SK-N-SH treated with all-trans-retinoic acid at 6 μM for 48 hours (cell line): ENCODE results near the gene ZNF70.

Source experiments
- ATAC-seq: fragments of 200-7000 bp; cut with Tn5 transposase; 3 replicates; pipeline ENCODE4 v1.9.1; 2020; ENCODE audit warnings: mild to moderate bottlenecking, moderate library complexity
- ARNTL ChIP-seq: fragments of 450-650 bp; formaldehyde crosslinking; IDR thresholded peaks from 2 replicates; pipeline ENCODE4 v1.5.0; 2020; ENCODE audit warnings: low read depth, mild to moderate bottlenecking, moderate library complexity, borderline replicate concordance
- BACH2 ChIP-seq: fragments of 250-450 bp; sonication (Bioruptor Pico); IDR thresholded peaks from 2 replicates; pipeline ENCODE4 v1.9.0; 2021; ENCODE audit warnings: mild to moderate bottlenecking, borderline replicate concordance
- CSDC2 ChIP-seq: fragments of 250-450 bp; sonication (Bioruptor Pico); IDR thresholded peaks from 2 replicates; pipeline ENCODE4 v1.5.0; 2020; ENCODE audit warnings: mild to moderate bottlenecking, moderate library complexity
- CSRNP3 ChIP-seq: fragments of 250-450 bp; sonication (Bioruptor Pico); IDR thresholded peaks from 2 replicates; pipeline ENCODE4 v1.5.1; 2021; ENCODE audit warnings: mild to moderate bottlenecking, moderate library complexity
- ESRRG ChIP-seq: fragments of 250-450 bp; sonication (Bioruptor Pico); IDR thresholded peaks from 2 replicates; pipeline ENCODE4 v1.6.1; 2021; ENCODE audit warnings: mild to moderate bottlenecking
- GLIS3 ChIP-seq: fragments of 250-450 bp; sonication (Bioruptor Pico); IDR thresholded peaks from 2 replicates; pipeline ENCODE4 v1.5.0; 2020; ENCODE audit warnings: mild to moderate bottlenecking, moderate library complexity
- ISL1 ChIP-seq: fragments of 250-450 bp; sonication (Bioruptor Pico); IDR thresholded peaks from 2 replicates; pipeline ENCODE4 v2.1.2; 2022; ENCODE audit warnings: mild to moderate bottlenecking, moderate library complexity
- PPARA ChIP-seq: fragments of 250-450 bp; sonication (Bioruptor Pico); IDR thresholded peaks from 2 replicates; pipeline ENCODE4 v1.5.0; 2020; ENCODE audit warnings: mild to moderate bottlenecking, borderline replicate concordance
- RARB ChIP-seq: fragments of 250-450 bp; sonication (Bioruptor Pico); IDR thresholded peaks from 2 replicates; pipeline ENCODE4 v1.8.0; 2021; ENCODE audit warnings: mild to moderate bottlenecking, moderate library complexity
- SNAI2 ChIP-seq: fragments of 250-450 bp; sonication (Bioruptor Pico); IDR thresholded peaks from 2 replicates; pipeline ENCODE4 v1.5.0; 2020; ENCODE audit warnings: mild to moderate bottlenecking, moderate library complexity
- TCF4 ChIP-seq: fragments of 250-450 bp; sonication (Bioruptor Pico); IDR thresholded peaks from 2 replicates; pipeline ENCODE4 v1.8.0; 2021; ENCODE audit warnings: mild to moderate bottlenecking, moderate library complexity, borderline replicate concordance
- TOX ChIP-seq: fragments of 250-450 bp; sonication (Bioruptor Pico); IDR thresholded peaks from 2 replicates; pipeline ENCODE4 v1.8.0; 2021; ENCODE audit warnings: mild to moderate bottlenecking, moderate library complexity, borderline replicate concordance
- TSHZ2 ChIP-seq: fragments of 250-450 bp; sonication (Bioruptor Pico); IDR thresholded peaks from 2 replicates; pipeline ENCODE4 v1.5.0; 2020; ENCODE audit warnings: mild to moderate bottlenecking, moderate library complexity
- ZC3H10 ChIP-seq: fragments of 250-450 bp; sonication (Bioruptor Pico); IDR thresholded peaks from 2 replicates; pipeline ENCODE4 v1.5.1; 2021; ENCODE audit warnings: mild to moderate bottlenecking, moderate library complexity
- ZFP3 ChIP-seq: fragments of 250-450 bp; sonication (Bioruptor Pico); IDR thresholded peaks from 2 replicates; pipeline ENCODE4 v1.5.0; 2020; ENCODE audit warnings: mild to moderate bottlenecking, moderate library complexity
- ZFP30 ChIP-seq: fragments of 450-650 bp; formaldehyde crosslinking; IDR thresholded peaks from 2 replicates; pipeline ENCODE4 v1.5.0; 2022; ENCODE audit warnings: mild to moderate bottlenecking, moderate library complexity
- ZNF565 ChIP-seq: fragments of 450-650 bp; formaldehyde crosslinking; conservative IDR thresholded peaks from 2 replicates; pipeline ENCODE4 v1.5.0; 2020; ENCODE audit warnings: low read depth, mild to moderate bottlenecking, moderate library complexity
- ZNF70 ChIP-seq: fragments of 450-650 bp; formaldehyde crosslinking; IDR thresholded peaks from 2 replicates; pipeline ENCODE4 v1.5.0; 2020; ENCODE audit warnings: mild to moderate bottlenecking, moderate library complexity
- ZNF8 ChIP-seq: fragments of 450-650 bp; formaldehyde crosslinking; IDR thresholded peaks from 2 replicates; pipeline ENCODE4 v1.5.0; 2020; ENCODE audit warnings: mild to moderate bottlenecking, moderate library complexity
- TF ChIP-seq, protein P1 (sequence below): fragments of 250-450 bp; sonication (Bioruptor Pico); IDR thresholded peaks from 2 replicates; pipeline ENCODE4 v1.8.0; 2020; ENCODE audit warnings: mild to moderate bottlenecking, moderate library complexity, borderline replicate concordance
- TF ChIP-seq, protein P2 (sequence below): fragments of 250-450 bp; sonication (Bioruptor Pico); IDR thresholded peaks from 2 replicates; pipeline ENCODE4 v1.8.0; 2021; ENCODE audit warnings: low read depth, mild to moderate bottlenecking, moderate library complexity, borderline replicate concordance
- TF ChIP-seq, protein P3 (sequence below): fragments of 250-450 bp; sonication (Bioruptor Pico); IDR thresholded peaks from 2 replicates; pipeline ENCODE4 v1.5.1; 2020; ENCODE audit warnings: low read depth, mild to moderate bottlenecking, moderate library complexity

The ZNF70 gene

GRCh38 chr22:23744485-23744884 is 6.4 kb downstream of the ZNF70 start:
- ATAC-seq = no peak
- TF ChIP-seq ZC3H10 (no peak), CSDC2 (CRISPR knock-in tag) (no peak), TCF4 (no peak), RARB (no peak), ZNF565 (no peak), CSRNP3 (CRISPR knock-in tag) (no peak), GLIS3 (CRISPR knock-in tag) (no peak), PPARA (CRISPR knock-in tag) (no peak), ESRRG (no peak), ARNTL (CRISPR knock-in tag) (no peak), SNAI2 (CRISPR knock-in tag) (no peak), ZFP3 (CRISPR knock-in tag) (no peak), TOX (CRISPR knock-in tag) (no peak), TSHZ2 (CRISPR knock-in tag) (no peak)
- TF ChIP-seq, protein P1, sequence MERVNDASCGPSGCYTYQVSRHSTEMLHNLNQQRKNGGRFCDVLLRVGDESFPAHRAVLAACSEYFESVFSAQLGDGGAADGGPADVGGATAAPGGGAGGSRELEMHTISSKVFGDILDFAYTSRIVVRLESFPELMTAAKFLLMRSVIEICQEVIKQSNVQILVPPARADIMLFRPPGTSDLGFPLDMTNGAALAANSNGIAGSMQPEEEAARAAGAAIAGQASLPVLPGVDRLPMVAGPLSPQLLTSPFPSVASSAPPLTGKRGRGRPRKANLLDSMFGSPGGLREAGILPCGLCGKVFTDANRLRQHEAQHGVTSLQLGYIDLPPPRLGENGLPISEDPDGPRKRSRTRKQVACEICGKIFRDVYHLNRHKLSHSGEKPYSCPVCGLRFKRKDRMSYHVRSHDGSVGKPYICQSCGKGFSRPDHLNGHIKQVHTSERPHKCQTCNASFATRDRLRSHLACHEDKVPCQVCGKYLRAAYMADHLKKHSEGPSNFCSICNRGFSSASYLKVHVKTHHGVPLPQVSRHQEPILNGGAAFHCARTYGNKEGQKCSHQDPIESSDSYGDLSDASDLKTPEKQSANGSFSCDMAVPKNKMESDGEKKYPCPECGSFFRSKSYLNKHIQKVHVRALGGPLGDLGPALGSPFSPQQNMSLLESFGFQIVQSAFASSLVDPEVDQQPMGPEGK = no peak
- TF ChIP-seq, protein P2, sequence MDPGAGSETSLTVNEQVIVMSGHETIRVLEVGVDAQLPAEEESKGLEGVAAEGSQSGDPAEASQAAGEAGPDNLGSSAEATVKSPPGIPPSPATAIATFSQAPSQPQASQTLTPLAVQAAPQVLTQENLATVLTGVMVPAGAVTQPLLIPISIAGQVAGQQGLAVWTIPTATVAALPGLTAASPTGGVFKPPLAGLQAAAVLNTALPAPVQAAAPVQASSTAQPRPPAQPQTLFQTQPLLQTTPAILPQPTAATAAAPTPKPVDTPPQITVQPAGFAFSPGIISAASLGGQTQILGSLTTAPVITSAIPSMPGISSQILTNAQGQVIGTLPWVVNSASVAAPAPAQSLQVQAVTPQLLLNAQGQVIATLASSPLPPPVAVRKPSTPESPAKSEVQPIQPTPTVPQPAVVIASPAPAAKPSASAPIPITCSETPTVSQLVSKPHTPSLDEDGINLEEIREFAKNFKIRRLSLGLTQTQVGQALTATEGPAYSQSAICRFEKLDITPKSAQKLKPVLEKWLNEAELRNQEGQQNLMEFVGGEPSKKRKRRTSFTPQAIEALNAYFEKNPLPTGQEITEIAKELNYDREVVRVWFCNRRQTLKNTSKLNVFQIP (CRISPR knock-in tag) = no peak
- TF ChIP-seq, protein P3, sequence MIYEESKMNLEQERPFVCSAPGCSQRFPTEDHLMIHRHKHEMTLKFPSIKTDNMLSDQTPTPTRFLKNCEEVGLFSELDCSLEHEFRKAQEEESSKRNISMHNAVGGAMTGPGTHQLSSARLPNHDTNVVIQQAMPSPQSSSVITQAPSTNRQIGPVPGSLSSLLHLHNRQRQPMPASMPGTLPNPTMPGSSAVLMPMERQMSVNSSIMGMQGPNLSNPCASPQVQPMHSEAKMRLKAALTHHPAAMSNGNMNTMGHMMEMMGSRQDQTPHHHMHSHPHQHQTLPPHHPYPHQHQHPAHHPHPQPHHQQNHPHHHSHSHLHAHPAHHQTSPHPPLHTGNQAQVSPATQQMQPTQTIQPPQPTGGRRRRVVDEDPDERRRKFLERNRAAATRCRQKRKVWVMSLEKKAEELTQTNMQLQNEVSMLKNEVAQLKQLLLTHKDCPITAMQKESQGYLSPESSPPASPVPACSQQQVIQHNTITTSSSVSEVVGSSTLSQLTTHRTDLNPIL (CRISPR knock-in tag) = no peak

DNA sequence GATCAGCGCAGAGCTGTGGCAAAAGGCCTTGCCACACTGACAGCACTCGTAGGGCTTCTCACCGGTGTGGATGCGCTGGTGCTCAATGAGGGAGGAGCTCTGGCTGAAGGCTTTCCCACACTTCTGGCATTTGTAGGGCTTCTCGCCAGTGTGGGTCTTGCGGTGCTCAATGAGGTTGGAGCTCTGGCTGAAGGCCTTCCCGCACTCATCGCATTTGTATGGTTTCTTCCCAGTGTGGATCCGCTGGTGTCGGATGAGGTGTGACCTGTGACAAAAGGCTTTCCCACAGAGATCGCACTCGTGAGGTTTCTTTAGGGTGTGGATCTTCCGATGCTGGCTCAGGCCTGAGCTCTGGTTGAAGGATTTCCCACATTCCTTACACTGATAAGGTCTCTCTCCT is 6.9 kb downstream of the ZNF70 start:
- TF ChIP-seq, protein P3 (CRISPR knock-in tag) = no peak
- TF ChIP-seq BACH2 (no peak), TSHZ2 (CRISPR knock-in tag) (no peak), ZFP30 (CRISPR knock-in tag) (no peak), ZNF8 (CRISPR knock-in tag) (no peak), ZNF70 (CRISPR knock-in tag) (no peak), ZC3H10 (no peak), TOX (CRISPR knock-in tag) (no peak), ZNF565 (no peak), TCF4 (no peak), ISL1 (CRISPR knock-in tag) (no peak), ZFP3 (CRISPR knock-in tag) (no peak), ARNTL (CRISPR knock-in tag) (no peak), ESRRG (no peak), GLIS3 (CRISPR knock-in tag) (no peak), SNAI2 (CRISPR knock-in tag) (no peak), PPARA (CRISPR knock-in tag) (no peak), CSRNP3 (CRISPR knock-in tag) (no peak)
- TF ChIP-seq, all 23 proteins: peak for 0
- ATAC-seq = no peak
